DMS53 (cell line): Measurements from ENCODE around the gene UNC5CL.
"Not testable (repeated sequence)": the region's sequence is repeated elsewhere in the genome, so short reads cannot be mapped to it uniquely, and the experiment has no call there.

Experiments
- DNase-seq: peaks from one replicate; lab custom pipeline; 2025; lab: John Stamatoyannopoulos, UW

UNC5CL gene

GRCh38 chr6:41008011-41008410 lies 31.0 kb downstream of the UNC5CL start:
- DNase-seq: no peak

GRCh38 chr6:41006980-41007379 lies 32.0 kb downstream of the UNC5CL start:
- DNase-seq: not testable (repeated sequence)

GRCh38 chr6:41006217-41006616 lies 32.8 kb downstream of the UNC5CL start:
- peak; percentile 83 for DNase-seq

- no peak for DNase-seq
These were observed 36.9 kb downstream of the UNC5CL start for GRCh38 chr6:41002168-41002567.

- no peak for DNase-seq
These were observed 38.8 kb downstream of the UNC5CL start for GRCh38 chr6:41000248-41000647.

GRCh38 chr6:40999569-40999968 lies 39.5 kb downstream of the UNC5CL start:
- peak; percentile 71 for DNase-seq

GRCh38 chr6:40998661-40999060 lies 40.4 kb downstream of the UNC5CL start:
- no peak for DNase-seq

- DNase-seq: peak; percentile 73
These were observed 41.6 kb downstream of the UNC5CL start for GRCh38 chr6:40997234-40997957.

- DNase-seq: peak; percentile 82
These were observed 42.3 kb downstream of the UNC5CL start for GRCh38 chr6:40996591-40997233.

GRCh38 chr6:40992746-40993145 lies 46.3 kb downstream of the UNC5CL start:
- DNase-seq: no peak

- no peak for DNase-seq
These were observed 48.7 kb downstream of the UNC5CL start for GRCh38 chr6:40990301-40990700.

GRCh38 chr6:40989204-40990169 lies 49.5 kb downstream of the UNC5CL start:
- no peak for DNase-seq

GRCh38 chr6:40988634-40989033 lies 50.4 kb downstream of the UNC5CL start:
- peak; percentile 52 for DNase-seq

GRCh38 chr6:40986921-40987819 lies 51.9 kb downstream of the UNC5CL start:
- DNase-seq: no peak

GRCh38 chr6:40986364-40986763 lies 52.7 kb downstream of the UNC5CL start:
- DNase-seq: no peak

- DNase-seq: no peak
These were observed 55.3 kb downstream of the UNC5CL start for GRCh38 chr6:40983752-40984151.

GRCh38 chr6:40982917-40983316 lies 56.1 kb downstream of the UNC5CL start:
- DNase-seq: no peak

GRCh38 chr6:40978687-40979289 lies 60.2 kb downstream of the UNC5CL start:
- no peak for DNase-seq

GRCh38 chr6:40977695-40978094 lies 61.3 kb downstream of the UNC5CL start:
- DNase-seq: no peak

GRCh38 chr6:40977085-40977484 lies 61.9 kb downstream of the UNC5CL start:
- DNase-seq: no peak
